Stimulated activated CD8-positive, alpha-beta memory T cell treated with anti-CD3 and anti-CD28 coated beads, Interleukin-2, amount 100 ng/mL, for 48 hours (primary cell): ENCODE data around the gene RUSC1.
"Not testable (repeated sequence)": the region's sequence is repeated elsewhere in the genome, so short reads cannot be mapped to it uniquely, and the experiment has no call there.

Experiments used
- DNase-seq, 2 donors: peaks; one replicate each; pipeline ENCODE4 v3.0.0-alpha.2; 2020; ENCODE audit warnings: low read depth in 2 of 2

RUSC1 gene

GRCh38 chr1:155324037-155324716 lies 3.5 kb downstream of the RUSC1 start:
- peak; percentile 90 to 92 for DNase-seq

- no peak for DNase-seq
Observed at GRCh38 chr1:155324717-155325602, 4.3 kb downstream of the RUSC1 start.

GRCh38 chr1:155325603-155325893 lies 4.9 kb downstream of the RUSC1 start:
- DNase-seq: no peak

GRCh38 chr1:155326020-155326526 lies 5.4 kb downstream of the RUSC1 start:
- DNase-seq: no peak

GRCh38 chr1:155326631-155327037 lies 5.9 kb downstream of the RUSC1 start:
- no peak for DNase-seq

DNA sequence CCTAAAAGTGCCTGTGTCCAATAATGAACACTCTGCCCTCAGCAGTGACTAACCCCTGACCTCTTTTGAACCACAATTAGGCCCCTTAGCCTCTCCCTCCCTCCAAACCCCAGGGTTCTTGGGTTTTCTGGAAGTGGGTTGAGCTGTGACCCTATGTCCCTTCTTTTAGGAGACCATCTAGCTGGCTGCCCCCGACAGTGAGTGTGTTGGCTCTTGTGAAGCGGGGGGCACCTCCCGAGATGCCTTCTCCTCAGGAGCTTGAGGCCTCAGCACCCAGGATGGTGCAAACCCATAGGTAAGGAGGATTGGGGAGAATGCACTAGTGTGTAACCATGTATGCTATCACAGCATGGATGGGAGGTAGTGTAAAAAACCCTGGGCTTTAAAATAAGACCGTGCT lies 7.3 kb downstream of the RUSC1 start:
- DNase-seq: no peak

GRCh38 chr1:155328856-155329255 lies 8.2 kb downstream of the RUSC1 start:
- not testable (repeated sequence) for DNase-seq

DNA sequence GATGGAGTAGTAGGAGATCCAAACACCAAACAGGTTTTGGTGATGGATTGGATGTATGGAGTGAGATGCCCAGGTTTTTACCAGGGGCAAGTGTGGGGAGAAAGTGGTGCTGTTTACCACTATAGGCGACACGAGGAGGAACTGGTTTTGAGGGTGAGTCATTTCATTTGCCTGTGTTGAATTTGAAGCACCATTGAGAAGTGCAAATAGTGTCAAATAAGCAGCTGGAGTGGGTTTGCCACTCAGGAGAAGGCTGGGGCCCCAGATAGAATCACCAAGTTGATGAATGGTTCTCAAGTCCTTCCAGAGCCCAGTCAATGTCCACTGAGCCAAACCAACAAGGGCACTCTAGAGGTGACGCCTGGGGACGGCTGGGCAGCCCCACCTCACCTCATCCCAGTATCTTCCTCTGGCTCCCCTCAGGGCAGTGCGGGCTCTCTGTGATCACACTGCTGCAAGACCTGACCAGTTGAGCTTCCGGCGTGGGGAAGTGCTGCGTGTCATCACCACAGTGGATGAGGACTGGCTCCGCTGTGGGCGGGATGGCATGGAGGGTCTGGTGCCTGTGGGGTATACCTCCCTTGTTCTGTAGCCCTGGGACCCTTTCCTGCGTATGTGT lies 9.4 kb downstream of the RUSC1 start:
- DNase-seq: no peak

- no peak for DNase-seq
Observed at GRCh38 chr1:155334962-155335361, 14.3 kb downstream of the RUSC1 start.

- DNase-seq: no peak
Observed at GRCh38 chr1:155339515-155340097, 18.9 kb downstream of the RUSC1 start.

DNA sequence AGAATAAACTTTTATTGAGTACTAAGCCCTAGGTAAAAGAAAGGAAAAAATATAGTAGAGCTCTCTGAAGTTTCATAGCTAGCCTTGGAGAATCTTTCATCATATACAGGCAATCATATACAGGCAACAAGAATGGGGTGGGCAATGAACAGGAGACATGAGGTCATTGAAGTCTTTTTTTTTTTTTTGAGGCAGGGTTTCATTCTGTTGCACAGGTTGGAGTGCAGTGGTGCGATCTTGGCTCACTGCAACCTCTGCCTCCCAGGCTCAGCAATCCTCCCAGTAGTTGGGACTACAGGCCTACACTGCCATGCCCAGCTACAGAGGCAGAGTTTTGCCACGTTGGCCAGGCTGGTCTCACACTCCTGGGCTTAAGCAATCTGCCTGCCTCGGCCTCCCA lies 22.1 kb downstream of the RUSC1 start:
- no peak for DNase-seq

DNA sequence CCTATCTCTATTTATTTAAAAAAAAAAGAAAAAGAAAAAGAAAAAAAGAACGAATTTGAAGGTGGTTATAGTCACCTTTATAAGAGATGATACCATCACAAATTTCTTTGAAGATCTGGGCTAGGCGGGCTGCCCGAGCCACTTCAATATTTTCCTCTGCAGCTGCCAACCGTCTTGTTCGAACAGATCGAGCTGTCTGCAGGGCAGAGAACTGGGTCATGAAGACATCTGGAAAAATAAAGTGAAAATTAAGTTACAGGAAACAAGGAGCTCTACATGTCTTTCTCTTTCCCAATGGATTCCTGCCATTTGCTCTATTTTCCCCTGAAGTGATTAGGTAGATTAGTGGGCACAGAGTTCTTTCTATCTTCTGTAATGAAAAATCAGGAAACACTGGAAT lies 31.9 kb downstream of the RUSC1 start:
- DNase-seq: no peak

- no peak for DNase-seq
Observed at GRCh38 chr1:155360051-155360450, 39.4 kb downstream of the RUSC1 start.

- no peak for DNase-seq
Observed at GRCh38 chr1:155379180-155379579, 58.5 kb downstream of the RUSC1 start.

- no peak for DNase-seq
Observed at GRCh38 chr1:155379631-155380090, 59.0 kb downstream of the RUSC1 start.
